Measurements from ENCODE around the gene SHD. TPM values are rescaled to one million over a fixed set of nuclear protein-coding genes. Genes with fewer than 3 reads are reported as not detected.
A peak's percentile ranks its signal among the peaks of the same experiment; 100 is the strongest.
"Not testable (repeated sequence)": the region's sequence is repeated elsewhere in the genome, so short reads cannot be mapped to it uniquely, and the experiment has no call there.

Gene SHD
- total RNA-seq: not detected

- DNase-seq: no peak
These were observed at the start of gene SHD for GRCh38 chr19:4278419-4279266. Gene SHD (plus strand): TSS chr19:4279266. CDS start chr19:4280064, 798 bp downstream.

DNA sequence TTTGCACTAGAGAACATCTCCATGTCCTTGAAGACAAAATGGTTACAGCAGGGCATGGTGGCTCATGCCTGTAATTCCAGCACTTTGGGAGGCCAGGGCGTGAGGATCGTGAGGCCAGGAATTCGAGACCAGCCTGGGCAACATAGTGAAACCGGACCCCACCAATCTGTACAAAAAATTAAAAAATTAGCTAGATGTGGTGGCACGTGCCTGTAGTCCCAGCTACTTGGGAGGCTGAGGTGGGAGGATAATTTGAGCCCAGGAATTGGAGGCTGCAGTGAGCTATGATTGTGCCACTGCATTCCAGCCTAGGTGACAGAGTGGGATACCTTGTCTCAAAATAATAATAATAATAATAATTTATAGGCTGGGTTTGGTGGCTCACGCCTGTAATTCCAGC lies 48.8 kb upstream of the SHD start:
- DNase-seq: not testable (repeated sequence)

DNA sequence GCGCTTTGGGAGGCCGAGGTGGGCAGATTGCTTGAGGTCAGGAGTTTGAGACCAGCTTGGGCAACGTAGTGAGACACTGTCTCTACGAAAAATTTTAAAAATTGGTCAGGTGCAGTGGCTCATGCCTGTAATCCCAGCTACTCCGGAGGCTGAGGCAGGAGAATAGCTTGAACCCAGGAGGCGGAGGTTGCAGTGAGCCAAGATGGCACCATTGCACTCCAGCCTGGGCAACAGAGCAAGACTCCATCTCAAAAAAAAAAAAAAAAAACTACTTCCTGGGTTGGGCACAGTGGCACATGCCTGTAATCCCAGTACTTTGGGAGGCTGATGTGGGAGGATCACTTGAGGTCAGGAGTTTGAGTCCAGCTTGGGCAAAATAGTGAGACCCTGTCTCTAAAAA lies 47.5 kb upstream of the SHD start:
- not testable (repeated sequence) for DNase-seq

GRCh38 chr19:4232139-4232538 lies 46.9 kb upstream of the SHD start:
- not testable (repeated sequence) for DNase-seq

DNA sequence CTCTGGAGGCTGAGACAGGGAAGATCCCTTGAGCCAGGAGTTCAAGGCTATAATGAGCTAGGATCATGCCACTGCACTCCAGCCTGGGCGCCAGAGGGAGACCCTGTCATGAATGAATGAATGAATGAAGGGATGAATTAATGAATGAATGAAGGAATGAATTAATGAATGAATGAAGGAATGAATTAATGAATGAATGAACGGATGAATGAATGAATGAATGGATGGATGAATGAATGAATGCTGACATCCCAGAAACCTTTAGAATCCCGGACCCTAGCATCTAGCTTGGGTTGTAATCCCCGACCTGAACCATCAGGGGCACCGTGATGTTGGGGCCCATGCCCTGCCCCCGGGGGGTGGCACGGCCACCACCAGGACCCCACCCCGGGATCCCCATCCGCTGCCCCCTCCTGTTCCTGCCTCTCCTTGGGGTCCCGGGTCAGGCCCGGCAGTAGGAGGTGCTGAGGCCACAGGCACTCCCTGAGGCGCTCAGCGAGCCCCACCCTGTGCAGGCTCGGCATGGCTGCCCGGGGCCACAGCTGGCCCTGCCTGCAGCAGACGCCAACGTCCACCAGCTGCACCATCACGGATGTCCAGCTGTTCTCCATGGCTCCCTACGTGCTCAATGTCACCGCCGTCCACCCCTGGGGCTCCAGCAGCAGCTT lies 46.3 kb upstream of the SHD start:
- DNase-seq: no peak

- peak; percentile 52 for DNase-seq
These were observed 45.7 kb upstream of the SHD start for GRCh38 chr19:4233282-4233853.

DNA sequence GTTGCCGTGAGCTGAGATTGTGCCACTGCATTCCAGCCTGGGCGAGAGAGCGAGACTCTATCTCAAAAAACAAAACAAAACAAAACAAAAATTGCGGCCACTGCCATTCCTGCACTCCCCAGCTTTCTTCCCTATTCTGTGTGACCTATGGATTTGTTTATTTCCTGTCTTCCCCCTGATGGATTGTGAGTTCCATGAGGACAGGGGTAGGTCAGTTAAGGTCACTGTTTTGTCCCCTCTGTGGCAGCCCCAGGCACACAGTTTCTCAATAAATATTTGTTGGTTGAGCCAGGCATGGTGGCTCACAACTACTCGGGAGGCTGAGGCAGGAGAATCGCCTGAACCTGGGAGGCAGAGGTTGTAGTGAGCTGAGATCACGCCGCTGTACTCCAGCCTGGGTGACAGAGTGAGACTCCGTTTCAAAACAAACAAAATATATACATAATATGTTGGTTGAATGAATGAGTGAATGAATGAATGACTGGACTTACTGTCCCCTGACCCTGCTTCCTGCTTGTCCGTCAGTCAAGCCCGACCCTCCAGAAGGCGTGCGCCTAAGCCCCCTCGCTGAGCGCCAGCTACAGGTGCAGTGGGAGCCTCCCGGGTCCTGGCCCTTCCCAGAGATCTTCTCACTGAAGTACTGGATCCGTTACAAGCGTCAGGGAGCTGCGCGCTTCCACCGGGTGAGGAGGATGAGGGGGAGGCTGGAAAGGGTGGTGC lies 44.8 kb upstream of the SHD start:
- DNase-seq: no peak

DNA sequence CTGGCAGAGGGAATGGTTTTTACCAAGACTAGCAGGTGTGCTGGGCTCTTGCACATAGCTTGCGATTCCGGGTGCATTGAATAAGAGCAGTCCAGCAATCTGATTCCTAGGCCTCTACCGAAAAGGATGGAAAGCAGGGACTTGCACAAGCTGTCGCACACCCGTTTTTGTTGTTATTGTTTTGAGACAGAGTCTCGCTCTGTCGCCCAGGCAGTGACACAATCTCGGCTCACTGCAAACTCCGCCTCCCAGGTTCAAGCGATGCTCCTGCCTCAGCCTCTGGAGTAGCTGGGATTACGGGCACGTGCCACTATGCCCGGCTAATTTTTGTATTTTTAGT lies 44.2 kb upstream of the SHD start:
- DNase-seq: no peak

DNA sequence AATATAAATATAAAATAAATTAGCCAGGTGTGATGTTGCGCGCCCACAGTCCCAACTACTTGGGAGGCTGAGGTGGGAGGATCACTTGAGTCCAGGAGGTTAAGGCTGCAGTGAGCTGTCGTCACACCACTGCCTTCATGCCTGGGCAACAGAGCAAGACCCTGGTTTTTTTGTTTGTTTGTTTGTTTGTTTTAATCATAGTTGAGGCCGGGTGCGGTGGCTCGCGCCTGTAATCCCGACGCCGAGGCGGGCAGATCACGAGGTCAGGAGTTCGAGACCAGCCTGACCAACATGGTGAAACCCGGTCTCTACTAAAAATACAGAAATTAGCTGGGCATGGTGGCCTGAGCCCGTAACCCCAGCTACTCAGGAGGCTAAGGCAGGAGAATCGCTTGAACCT lies 41.6 kb upstream of the SHD start:
- DNase-seq: not testable (repeated sequence)

DNA sequence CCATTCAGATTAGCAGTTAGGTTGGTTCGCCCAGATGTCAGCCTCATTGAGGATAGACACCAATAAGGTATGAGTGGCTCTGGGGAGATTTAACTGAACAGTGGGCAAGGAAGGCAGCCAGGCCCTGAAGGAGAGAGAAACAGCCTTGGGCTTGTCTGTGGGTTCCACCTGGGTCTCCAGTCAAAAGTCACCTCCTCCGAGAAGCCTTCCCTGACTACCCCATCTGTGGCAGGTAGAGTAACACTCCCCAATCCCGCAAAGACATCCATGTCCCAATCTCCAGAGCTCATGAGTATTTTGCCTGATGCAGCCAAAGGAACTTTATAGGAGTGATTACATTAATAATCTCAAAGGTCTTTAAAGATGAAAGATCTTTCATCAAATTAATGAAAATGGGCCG lies 40.2 kb upstream of the SHD start:
- DNase-seq: no peak

- no peak for DNase-seq
These were observed 37.1 kb upstream of the SHD start for GRCh38 chr19:4241824-4242430.

DNA sequence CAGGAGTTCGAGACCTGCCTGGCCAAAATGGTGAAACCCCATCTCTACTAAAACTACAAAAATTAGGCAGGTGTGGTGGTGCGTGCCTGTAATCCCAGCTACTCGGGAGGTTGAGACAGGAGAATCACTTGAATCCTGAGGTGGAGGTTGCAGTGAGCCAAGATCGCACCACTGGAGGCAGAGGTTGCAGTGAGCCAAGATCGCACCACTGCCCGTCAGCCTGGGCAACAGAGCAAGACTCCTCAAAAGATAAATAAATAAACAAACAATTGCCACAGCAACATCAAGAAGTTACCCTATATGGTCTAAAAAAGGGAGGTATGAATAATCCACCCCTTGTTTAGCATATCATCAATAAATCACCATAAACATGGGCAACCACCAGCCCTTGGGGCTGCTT lies 33.1 kb upstream of the SHD start:
- DNase-seq: not testable (repeated sequence)

DNA sequence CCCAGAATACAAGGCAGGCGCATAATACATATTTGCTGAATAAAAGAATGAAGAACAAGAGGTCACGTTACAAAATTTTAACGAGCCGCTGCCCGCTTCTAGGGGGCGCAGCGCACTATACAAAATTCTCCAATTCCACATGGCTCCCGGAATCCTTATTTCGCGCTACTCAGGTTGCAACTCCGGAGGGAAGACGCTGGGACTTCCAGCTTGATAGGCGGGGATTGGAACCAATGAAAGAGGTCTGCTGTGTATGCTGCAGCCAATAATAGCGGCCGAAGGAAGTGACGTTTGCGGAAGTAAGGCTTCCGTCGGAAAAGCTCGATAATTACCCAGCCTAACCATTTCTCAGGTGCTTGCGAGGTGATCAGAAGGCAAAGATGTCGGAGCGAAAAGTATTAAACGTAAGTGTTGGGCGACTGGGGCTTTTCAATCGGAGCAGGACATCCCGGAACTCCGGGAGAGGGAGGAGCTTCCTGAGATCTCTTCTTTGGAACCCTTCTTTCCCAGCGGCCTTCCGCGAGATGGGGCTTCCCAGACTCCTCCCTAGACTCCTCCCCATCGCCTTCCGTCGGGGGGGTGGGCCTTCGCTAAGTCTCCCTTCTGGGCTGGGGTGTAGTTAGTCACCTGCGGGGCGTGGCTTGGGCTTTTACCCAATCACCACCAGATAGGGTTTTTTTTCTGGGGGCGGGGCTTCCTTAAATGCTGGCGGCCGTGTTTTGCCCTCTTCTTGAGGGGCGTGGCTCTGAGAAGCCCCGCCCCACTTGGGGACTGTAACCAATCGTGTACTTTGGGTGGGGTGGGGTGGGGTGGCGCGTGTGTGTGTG lies 32.1 kb upstream of the SHD start, which contains the start of gene YJU2:
YJU2 (plus strand) TSS at position 314 of the 827 bp plus-strand sequence; CDS start at position 381, 67 bp downstream.
- peak; percentile 98 for DNase-seq

- DNase-seq: no peak
These were observed 22.5 kb upstream of the SHD start for GRCh38 chr19:4256563-4256962.

DNA sequence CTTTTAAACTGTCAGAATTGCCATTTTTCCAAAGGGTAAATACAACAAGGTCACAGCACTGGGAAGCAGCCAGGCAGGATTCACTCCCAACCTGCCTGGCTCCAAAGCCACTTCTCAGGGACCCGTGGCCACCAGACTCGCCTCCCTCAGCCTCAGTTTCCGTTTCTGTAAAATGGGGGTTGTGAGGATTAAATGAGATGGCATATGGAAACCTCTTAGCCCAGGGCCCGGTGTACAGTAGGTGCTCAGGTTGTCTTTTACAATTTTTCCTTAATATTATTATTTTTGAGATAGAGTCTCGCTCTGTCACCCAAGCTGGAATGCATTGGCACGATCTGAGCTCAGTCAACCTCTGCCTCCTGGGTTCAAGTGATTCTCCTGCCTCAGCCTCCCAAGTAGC lies 22.0 kb upstream of the SHD start:
- no peak for DNase-seq

- DNase-seq: no peak
These were observed 20.9 kb upstream of the SHD start for GRCh38 chr19:4258181-4258580.

DNA sequence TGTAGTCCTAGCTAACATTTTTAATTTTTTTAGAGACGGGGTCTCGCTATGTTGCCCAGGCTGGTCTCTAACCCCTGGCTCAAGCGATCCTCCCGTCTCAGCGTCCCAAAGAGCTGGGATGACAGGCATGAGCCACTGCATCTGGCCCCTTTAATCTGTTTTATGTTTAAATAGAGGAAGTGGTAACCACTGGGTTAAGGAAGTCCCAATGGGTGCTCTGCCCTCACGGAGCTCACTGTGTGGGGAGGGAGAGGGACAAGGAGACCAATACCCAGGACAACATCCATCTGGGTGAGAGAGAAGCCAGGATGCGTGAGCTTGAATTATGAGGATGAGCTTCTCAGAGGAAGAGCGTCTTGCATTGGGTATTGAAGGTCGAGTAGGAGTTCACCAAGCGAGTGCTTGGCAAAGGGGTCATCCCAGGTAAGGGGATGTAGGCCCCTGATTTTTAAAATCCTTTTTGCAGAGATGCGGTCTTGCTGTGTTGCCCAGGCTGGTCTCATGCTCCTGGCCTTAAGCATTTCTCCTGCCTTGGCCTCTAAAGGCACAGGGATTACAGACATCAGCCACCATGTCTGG lies 18.4 kb upstream of the SHD start:
- DNase-seq: no peak

DNA sequence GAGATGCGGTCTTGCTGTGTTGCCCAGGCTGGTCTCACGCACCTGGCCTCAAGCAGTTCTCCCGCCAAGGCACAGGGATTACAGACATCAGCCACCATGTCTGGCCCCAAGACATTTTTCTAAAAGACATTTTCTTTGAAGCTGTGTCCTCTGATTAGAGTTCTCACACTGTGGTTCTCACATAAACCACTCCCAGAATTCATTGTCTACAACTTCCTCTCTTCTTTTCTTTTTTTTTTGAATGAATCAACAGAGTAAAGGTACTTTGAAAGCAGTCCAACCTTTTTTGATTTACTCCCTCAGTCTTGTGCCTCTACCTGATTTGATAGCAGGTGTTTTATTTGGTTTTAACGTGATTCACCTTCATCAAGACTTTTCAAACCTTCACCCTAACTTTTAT lies 14.3 kb upstream of the SHD start:
- DNase-seq: no peak

- no peak for DNase-seq
These were observed 12.6 kb upstream of the SHD start for GRCh38 chr19:4266253-4267000.

DNA sequence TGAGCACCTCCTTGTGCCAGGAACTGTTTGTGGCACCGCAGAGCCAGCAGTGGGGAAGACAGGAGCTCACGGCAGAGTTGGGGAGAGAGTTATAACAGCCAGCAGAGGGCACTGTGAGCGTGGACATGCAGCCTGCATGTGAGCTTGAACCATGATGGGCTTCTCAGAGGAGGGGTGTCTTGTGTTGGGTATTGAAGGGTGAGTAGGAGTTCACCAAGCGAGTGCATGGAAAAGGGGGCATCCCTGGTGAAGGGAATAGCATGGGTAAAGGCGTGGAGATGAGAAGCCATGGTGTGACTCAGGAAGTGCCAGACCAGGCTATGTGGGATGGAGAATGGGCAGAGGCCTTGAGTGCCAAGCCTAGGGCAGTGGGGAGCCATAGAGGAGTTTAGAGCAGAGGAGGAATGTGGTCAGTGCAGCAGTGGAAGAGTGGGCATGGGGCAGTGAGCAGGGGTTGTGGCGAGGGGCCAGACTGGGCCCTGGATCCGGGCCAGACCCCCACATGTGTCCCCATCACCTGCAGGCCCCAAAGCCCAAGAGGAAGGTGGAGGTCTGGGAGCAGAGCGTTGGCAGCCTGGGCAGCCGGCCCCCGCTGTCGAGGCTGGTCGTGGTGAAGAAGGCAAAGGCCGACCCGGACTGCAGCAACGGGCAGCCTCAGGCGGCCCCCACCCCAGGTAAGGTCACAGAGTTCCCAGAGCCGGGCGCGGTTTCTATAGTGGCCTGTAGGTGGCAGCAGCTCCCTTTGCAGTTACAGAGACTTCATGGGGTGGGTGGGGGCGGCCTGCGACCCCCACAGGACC lies 11.8 kb upstream of the SHD start:
- peak; percentile 50 for DNase-seq
